NCI-H2029 treated with DMSO at 0.1 percent for 48 hours (cell line): ENCODE data around the gene AFG1L.
"Not testable (repeated sequence)": the region's sequence is repeated elsewhere in the genome, so short reads cannot be mapped to it uniquely, and the experiment has no call there.

Experiments
- DNase-seq: peaks from one replicate; lab custom pipeline; 2025; lab: John Stamatoyannopoulos, UW

The AFG1L gene

DNA sequence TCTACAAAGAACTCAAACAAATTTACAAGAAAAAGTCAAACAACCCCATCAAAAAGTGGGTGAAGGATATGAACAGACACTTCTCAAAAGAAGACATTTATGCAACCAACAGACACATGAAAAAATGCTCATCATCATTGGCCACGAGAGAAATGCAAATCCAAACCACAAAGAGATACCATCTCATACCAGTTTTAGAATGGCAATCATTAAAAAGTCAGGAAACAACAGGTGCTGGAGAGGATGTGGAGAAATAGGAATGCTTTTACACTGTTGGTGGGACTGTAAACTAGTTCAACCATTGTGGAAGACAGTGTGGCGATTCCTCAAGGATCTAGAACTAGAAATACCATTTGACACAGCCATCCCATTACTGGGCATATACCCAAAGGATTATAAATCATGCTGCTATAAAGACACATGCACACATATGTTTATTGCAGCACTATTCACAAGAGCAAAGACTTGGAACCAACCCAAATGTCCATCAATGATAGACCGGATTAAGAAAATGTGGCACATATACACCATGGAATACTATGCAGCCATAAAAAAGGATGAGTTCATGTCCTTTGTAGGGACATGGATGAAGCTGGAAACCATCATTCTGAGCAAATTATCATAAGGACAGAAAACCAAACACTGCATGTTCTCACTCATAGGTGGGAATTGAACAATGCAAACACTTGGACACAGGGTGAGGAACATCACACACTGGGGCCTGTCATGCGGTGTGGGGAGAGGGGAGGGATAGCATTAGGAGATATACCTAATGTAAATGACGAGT lies 121.4 kb downstream of the AFG1L start:
- not testable (repeated sequence) for DNase-seq

DNA sequence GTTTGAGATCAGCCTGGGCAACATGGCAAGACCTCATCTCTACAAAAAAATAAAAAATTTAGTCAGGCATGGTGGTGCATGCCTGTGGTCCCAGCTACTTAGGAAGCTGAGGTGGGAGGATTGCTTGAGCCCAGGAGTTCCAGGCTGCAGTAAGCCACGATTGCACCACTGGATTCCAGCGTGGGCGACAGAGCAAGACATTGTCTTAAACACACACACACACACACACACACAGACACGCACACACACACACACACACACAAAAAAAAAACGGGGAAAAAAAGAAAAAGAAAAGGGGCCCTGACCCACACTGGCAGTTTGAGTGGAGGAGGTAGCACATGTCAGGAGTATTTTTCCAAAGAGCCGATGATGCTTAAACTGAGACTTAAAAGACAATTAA lies 122.2 kb downstream of the AFG1L start:
- no peak for DNase-seq

- no peak for DNase-seq
These were observed 124.6 kb downstream of the AFG1L start for GRCh38 chr6:108419474-108419873.

DNA sequence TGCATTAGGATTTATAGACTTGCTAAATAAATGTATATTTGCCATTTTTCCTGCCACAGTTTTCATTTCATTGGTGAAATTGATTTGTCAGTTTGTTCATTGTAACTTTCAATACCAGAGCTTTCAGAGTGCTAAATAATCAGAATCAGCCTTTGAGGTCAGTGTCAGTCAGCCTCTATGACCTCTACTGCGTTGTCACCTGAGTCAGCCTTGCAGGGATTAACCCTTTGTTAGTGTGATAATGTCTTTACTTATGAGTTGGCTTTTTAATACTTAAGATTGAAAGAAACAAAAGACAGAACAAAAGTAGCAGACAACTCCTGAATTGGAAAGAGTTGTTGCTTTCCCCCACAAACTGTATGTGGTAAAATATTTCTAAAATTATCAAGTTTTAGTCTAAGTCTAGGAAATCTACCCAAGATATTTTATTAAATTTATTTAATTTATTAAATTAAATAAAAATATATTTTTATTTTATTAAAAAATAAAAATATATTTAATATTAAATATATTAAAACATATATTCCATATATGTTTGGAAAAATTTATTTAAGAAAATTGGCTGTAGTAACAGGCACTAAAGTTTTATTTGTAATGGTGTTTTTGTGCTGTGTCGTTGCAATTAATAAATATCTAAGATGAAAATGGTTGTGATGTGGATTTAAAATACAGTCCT lies 125.2 kb downstream of the AFG1L start:
- DNase-seq, result no peak

- DNase-seq, result no peak
These were observed 126.5 kb downstream of the AFG1L start for GRCh38 chr6:108421366-108421765.

DNA sequence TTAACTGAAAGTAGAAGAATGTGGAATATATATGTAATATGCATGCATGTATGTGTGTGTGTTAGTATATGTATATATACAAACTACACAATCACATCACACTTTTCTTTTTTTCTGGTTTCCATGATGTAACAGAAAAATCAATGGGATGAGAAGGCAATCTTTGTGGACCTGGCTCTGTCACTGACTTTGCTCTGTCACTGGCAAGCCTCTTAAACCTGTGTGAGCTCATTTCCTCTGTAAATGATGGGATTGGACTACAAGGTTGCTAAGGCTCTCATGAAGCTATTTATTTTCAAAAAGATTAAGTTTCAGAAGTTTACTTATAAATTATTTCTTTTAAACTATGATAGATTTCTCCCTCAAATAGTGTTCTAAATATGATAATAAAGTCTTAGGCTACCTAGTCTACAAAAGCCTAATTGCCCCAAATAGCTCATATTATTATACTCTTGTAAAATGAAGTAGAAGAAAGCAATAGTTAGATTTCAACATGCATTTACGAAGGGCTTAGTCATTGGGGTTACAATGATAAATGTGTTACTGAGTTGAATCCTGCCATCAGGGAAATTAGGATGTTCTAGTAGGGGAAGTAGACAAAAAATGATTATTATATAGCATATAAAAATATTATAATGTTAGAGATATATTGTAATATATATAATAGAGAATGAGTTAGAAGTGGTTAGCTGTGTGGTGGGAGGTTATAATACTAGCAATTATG lies 129.3 kb downstream of the AFG1L start:
- DNase-seq, result no peak

DNA sequence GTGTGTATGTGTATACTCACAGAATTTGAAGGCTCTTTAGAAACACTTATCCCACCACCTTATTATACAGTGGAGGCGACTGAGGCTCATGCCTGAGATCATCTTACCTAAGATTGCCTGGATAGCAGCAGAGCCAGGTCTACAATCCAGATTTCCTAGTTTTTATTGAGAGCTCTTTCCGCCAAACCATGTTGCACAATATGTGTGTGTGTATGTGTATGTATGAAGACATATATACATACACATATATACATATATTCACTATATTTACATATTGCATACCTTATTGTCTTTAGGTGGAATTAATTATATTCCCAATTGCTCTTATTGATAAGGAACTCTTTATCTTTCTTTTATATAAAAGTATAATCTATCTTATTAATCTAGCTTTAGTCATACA lies 130.6 kb downstream of the AFG1L start:
- no peak for DNase-seq

- no peak for DNase-seq
These were observed 137.3 kb downstream of the AFG1L start for GRCh38 chr6:108432143-108432542.

DNA sequence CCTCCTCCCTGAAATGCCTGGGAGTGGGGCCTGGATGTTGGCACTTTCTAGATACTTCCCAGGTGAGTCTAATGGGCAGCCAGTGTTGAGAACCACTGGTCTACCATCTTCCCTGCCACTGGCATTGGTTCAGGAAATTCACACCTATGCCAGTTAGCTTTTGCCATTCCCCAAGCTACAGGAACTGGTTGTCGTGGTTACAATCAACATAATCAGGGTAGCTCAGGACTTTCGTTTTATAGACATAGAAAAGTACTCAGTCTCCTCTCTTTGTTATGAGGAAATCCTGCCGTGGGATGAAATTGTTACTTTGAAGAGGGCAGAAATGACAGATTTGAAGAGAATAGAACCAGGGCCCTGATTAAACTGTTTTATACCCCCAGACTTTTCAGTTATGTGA lies 137.9 kb downstream of the AFG1L start:
- no peak for DNase-seq

- DNase-seq, result no peak
These were observed 139.4 kb downstream of the AFG1L start for GRCh38 chr6:108434222-108434621.

GRCh38 chr6:108435391-108435790 lies 140.5 kb downstream of the AFG1L start:
- no peak for DNase-seq

GRCh38 chr6:108436771-108437170 lies 141.9 kb downstream of the AFG1L start:
- DNase-seq, result no peak

GRCh38 chr6:108437821-108438220 lies 143.0 kb downstream of the AFG1L start:
- DNase-seq, result no peak

DNA sequence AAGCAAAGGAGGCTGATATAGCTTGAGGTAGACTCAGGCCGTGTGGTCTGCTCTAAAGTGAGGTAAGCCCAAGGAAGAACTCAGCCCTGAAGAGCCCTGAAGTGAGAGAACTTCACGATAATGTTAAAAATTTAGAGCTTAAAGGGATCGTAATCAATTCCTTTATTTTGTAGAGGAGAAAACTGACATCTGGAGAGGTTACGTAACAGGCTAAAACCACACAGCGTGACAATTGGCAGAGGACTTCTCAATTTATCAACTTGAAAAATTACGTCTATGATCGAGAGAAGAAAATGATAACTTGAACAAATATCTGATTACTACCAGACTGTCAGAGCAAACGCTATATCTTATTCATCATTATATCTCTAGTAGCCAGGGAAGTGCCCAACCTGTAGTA lies 144.1 kb downstream of the AFG1L start:
- DNase-seq, result no peak

DNA sequence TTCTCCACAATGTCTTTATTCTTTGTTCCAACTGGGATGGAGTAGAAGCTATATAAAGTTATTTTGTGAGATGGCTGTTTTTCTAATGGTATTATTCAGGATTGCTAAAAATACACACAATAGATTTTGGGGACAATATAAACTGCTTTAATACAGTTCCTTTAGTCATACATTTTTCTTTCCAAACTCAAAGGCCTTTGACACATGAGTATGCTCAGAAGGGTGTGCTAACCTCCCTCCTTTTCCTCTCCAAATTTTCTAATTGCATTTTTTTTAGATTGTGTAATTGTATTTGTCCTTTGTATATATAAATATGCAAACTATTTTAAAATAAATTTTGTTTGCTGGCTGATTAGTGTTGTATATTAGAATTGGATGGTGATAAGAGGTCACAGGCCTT lies 146.3 kb downstream of the AFG1L start:
- no peak for DNase-seq

DNA sequence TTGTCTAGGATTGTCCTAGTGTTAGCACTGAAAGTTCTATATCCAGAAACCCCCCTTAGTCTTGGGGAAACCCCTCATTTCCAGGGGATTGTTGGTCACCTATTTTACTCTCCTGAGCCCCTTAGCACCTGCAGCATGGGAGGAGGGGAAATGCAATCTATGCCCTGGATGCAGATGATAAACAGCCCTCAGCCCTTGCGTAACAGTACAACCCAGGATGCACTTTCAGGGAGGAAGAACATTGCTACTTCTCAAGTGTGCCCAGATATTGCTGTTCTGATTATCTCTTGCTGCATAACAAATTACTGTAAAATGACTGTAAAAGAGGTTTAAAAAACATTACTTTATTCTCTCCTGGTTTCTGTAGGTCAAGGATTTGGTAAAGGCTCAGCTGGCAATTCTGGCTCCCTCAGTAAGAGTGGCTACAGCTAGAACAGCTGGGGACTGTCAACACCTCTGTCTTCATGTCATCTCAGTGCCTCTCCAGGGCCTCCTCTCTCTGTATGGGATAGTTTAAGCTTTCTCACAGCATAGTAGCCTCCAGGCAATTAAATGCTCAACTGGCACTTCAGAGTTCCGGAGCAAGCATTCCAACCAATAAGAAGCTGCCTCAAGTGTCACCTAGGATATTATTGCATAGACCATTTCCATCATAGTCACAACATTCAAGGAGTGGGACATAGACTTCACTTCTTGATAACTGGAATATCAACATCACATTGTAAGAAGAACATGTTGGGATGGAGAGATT lies 148.1 kb downstream of the AFG1L start:
- no peak for DNase-seq

DNA sequence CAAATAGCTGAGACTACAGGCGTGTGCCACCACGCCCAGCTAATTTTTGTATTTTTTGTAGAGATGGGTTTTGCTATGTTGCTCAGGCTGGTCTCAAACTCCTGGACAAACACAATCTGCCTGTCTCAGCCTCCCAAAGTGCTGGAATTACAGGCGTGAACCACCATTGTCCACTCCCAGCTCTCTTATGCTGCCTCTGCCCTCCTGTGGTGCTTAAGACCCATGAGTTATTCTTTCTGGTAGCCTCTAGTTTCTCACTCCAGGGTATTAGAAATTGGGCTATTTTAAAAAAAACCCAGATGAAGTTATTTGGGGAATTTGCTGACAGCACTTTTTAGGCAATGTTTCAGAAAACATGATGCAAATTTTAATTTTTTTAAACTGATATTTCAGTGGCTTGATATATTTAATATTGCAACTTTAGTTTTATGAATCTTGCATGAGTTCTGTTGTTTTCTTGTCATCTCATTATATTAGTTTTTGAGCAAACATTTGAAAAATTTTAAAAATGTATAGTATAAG lies 151.8 kb downstream of the AFG1L start:
- DNase-seq, result no peak

DNA sequence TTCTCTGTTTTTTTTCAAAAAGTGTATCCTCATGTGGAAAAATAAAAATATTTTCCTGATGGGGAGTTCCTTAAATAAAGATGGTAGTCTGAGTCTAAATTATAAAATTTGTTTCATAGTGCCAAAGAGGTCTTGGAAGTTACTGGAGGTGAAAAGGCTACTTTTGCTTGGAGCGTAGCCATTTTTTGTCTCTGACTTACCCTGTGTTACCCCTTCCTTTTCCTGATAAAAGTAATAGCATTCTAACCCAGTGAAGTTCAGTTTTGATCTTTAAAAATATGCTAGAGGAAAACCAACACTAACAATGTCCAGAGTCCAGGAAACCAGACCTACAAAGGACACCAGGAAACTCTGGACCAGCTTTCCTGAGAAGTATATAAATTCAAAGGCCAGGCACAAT lies 153.6 kb downstream of the AFG1L start:
- DNase-seq, result no peak

- DNase-seq, result not testable (repeated sequence)
These were observed 154.9 kb downstream of the AFG1L start for GRCh38 chr6:108449717-108450116.

DNA sequence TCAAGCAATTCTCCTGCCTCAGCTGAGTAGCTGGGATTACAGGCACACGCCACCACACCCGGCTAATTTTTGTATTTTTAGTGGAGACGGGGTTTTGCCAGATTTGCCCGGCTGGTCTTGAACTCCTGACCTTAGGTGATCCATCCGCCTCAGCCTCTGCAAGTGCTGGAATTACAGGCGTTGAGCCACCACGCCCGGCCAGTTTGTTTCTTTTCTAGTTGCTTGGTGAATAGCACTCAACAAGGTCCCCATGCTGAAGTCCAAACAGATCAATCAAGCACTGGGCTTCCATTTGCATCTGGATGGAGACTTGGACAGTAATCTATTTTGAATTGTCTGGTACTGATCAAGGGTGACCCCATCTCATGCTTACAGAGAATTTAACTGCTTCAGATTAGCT lies 157.0 kb downstream of the AFG1L start:
- no peak for DNase-seq

- no peak for DNase-seq
These were observed 157.9 kb downstream of the AFG1L start for GRCh38 chr6:108452711-108453195.
